Liver (tissue), 3 donors: ENCODE measurements around the gene SYNJ1.

Source experiments
- ATF3 ChIP-seq: IDR thresholded peaks from 2 replicates; pipeline ENCODE4 v1.6.1; 2016; ENCODE audit warnings: antibody characterized with exemption
- CTCF ChIP-seq: fragments of 150-350 bp; IDR thresholded peaks from 2 replicates; pipeline ENCODE4 v1.5.1; 2017; ENCODE audit warnings: improper control_type of control experiment, low read depth, low read length; ENCODE audit not compliant: missing input control
- FOXA1 ChIP-seq: IDR thresholded peaks from 2 replicates; pipeline ENCODE4 v1.6.1; 2016; ENCODE audit warnings: antibody characterized with exemption
- GABPA ChIP-seq, 2 donors: IDR thresholded peaks in 1 of 2; conservative IDR thresholded peaks in 1 of 2; 2 replicates each; pipeline ENCODE4 v1.6.1; 2016; ENCODE audit warnings: antibody characterized with exemption in 2 of 2, mild to moderate bottlenecking in 1 of 2, moderate library complexity in 1 of 2
- HNF4A ChIP-seq, 2 donors: conservative IDR thresholded peaks; 2 replicates each; pipeline ENCODE4 v1.6.1; 2016; ENCODE audit warnings: antibody characterized with exemption in 2 of 2, mild to moderate bottlenecking in 2 of 2
- HNF4G ChIP-seq: IDR thresholded peaks from 2 replicates; pipeline ENCODE4 v1.6.1; 2016; ENCODE audit warnings: antibody characterized with exemption
- MAX ChIP-seq: IDR thresholded peaks from 2 replicates; pipeline ENCODE4 v1.6.1; 2016; ENCODE audit warnings: antibody characterized with exemption
- RAD21 ChIP-seq, 2 donors: IDR thresholded peaks; 2 replicates each; pipeline ENCODE4 v1.6.1; 2016; ENCODE audit warnings: antibody characterized with exemption in 2 of 2, mild to moderate bottlenecking in 2 of 2
- REST ChIP-seq: IDR thresholded peaks from 2 replicates; pipeline ENCODE4 v1.6.1; 2016; ENCODE audit warnings: antibody characterized with exemption, mild to moderate bottlenecking
- SP1 ChIP-seq: IDR thresholded peaks from 2 replicates; pipeline ENCODE4 v1.6.1; 2018; ENCODE audit warnings: antibody characterized with exemption, mild to moderate bottlenecking
- TAF1 ChIP-seq: conservative IDR thresholded peaks from 2 replicates; pipeline ENCODE4 v1.6.1; 2016; ENCODE audit warnings: antibody characterized with exemption, mild to moderate bottlenecking
- donor health status: healthy.
- donor health status: healthy.

- TF ChIP-seq CTCF, result no peak
- TF ChIP-seq TAF1, result no peak
- no peak for TF ChIP-seq MAX
- TF ChIP-seq HNF4G, result no peak
- no peak for TF ChIP-seq GABPA (IDR thresholded peaks at IDR 0.05 in 1 of 2, conservative IDR thresholded peaks at IDR 0.05 in 1 of 2)
- TF ChIP-seq REST, result no peak
- no peak for TF ChIP-seq SP1
- no peak for TF ChIP-seq ATF3
- TF ChIP-seq HNF4A (conservative IDR thresholded peaks at IDR 0.05), result no peak
- TF ChIP-seq RAD21 (IDR thresholded peaks at IDR 0.05), result no peak
- no peak for TF ChIP-seq FOXA1
Observed at GRCh38 chr21:32712641-32713040, 15.2 kb downstream of the SYNJ1 start.
